ENCODE measurements around the gene YBX1.
"Not testable (repeated sequence)": the region's sequence is repeated elsewhere in the genome, so short reads cannot be mapped to it uniquely, and the experiment has no call there.

The YBX1 gene

GRCh38 chr1:42700006-42700405 is 17.8 kb downstream of the YBX1 start:
- Histone ChIP-seq H3K79me2 (ENCODE audit: control insufficient read depth, low read length) (peaks cover 81% of the 10 kb centered on the region), H3K4me2 (ENCODE audit: low read length) (no peak overlapping the region), H3K4me1 (ENCODE audit: control insufficient read depth, low read length) (no peaks in the 10 kb centered on the region), H3K27ac (ENCODE audit: low read depth, low read length) (no peak overlapping the region), H3K9me3 (ENCODE audit: control insufficient read depth, insufficient read depth, low read length) (no peaks in the 10 kb centered on the region), H3K9me2 (replicated peaks; ENCODE audit: control insufficient read depth, low read length) (no peaks in the 10 kb centered on the region), H4K20me1 (ENCODE audit: control insufficient read depth, insufficient read depth, low read depth, low read length) (peaks cover 28% of the 10 kb centered on the region; the same call in 1 of the 2 replicates), H3K36me3 (ENCODE audit: control insufficient read depth, low read length) (peaks cover 98% of the 10 kb centered on the region), H3K27me3 (ENCODE audit: control insufficient read depth, low read length) (no peaks in the 10 kb centered on the region), H3F3A (ENCODE audit: control insufficient read depth, insufficient read depth) (peaks cover 44% of the 10 kb centered on the region), H3K4me3 (ENCODE audit: low read length) (no peak overlapping the region)
- no peak for TF ChIP-seq EZH2phosphoT487 (IDR thresholded peaks at IDR 0.05; ENCODE audit: borderline replicate concordance, low read length)
- TF ChIP-seq, protein P1, sequence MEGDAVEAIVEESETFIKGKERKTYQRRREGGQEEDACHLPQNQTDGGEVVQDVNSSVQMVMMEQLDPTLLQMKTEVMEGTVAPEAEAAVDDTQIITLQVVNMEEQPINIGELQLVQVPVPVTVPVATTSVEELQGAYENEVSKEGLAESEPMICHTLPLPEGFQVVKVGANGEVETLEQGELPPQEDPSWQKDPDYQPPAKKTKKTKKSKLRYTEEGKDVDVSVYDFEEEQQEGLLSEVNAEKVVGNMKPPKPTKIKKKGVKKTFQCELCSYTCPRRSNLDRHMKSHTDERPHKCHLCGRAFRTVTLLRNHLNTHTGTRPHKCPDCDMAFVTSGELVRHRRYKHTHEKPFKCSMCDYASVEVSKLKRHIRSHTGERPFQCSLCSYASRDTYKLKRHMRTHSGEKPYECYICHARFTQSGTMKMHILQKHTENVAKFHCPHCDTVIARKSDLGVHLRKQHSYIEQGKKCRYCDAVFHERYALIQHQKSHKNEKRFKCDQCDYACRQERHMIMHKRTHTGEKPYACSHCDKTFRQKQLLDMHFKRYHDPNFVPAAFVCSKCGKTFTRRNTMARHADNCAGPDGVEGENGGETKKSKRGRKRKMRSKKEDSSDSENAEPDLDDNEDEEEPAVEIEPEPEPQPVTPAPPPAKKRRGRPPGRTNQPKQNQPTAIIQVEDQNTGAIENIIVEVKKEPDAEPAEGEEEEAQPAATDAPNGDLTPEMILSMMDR (IDR thresholded peaks at IDR 0.05; ENCODE audit: low read depth, low read length, poor library complexity, severe bottlenecking): no peak

DNA sequence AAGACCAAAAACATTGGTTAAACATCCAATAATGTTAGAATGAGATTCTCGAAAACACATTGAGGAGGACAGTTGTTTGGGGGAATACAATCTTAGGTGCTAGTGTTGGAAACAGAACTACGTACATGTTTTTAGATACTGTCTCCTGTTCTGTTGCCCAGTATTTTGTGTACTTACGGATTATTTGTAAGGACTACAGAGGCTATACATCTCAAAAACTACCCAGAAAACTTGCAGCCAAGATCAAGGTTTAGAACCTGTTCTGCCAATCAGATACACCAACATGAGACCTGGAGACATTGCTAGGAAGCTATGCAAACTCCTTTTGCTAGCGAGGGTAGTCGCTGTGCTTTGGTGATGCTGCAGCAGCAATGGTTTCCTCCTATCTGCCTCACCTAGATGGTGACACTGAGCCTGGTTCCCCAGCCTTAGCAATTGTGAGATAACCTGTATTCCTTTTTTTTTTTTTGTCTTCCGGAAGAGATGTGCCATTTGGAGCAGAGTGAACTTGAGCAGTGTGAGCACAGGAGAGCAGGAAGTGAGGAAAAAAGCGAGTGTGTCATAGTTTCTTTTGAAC is 21.8 kb downstream of the YBX1 start:
- peaks cover 66% of the 10 kb centered on the region for H3K79me2 ChIP-seq (ENCODE audit: control insufficient read depth, low read length)
- H4K20me1 ChIP-seq (ENCODE audit: control insufficient read depth, insufficient read depth, low read depth, low read length): peaks cover 17% of the 10 kb centered on the region; the same call in 1 of the 2 replicates

GRCh38 chr1:42712808-42713207 is 30.6 kb downstream of the YBX1 start:
- not testable (repeated sequence) for H3K4me3 ChIP-seq (ENCODE audit: low read length); H3K27ac ChIP-seq (ENCODE audit: low read depth, low read length); H4K20me1 ChIP-seq (ENCODE audit: control insufficient read depth, insufficient read depth, low read depth, low read length); H3K9me3 ChIP-seq (ENCODE audit: control insufficient read depth, insufficient read depth, low read length); H3K4me1 ChIP-seq (ENCODE audit: control insufficient read depth, low read length); H3K27me3 ChIP-seq (ENCODE audit: control insufficient read depth, low read length); H3K4me2 ChIP-seq (ENCODE audit: low read length); H3K9me2 ChIP-seq (replicated peaks; ENCODE audit: control insufficient read depth, low read length)
- Histone ChIP-seq H3K79me2 (ENCODE audit: control insufficient read depth, low read length) (peaks cover 28% of the 10 kb centered on the region), H3F3A (ENCODE audit: control insufficient read depth, insufficient read depth) (peaks cover 23% of the 10 kb centered on the region), H3K36me3 (ENCODE audit: control insufficient read depth, low read length) (peaks cover 61% of the 10 kb centered on the region)

More for the DNA sequence above, 21.8 kb downstream of the YBX1 start:
- no peaks in the 10 kb centered on the region for H3K9me2 ChIP-seq (replicated peaks; ENCODE audit: control insufficient read depth, low read length)
- TF ChIP-seq, protein P1 (IDR thresholded peaks at IDR 0.05; ENCODE audit: low read depth, low read length, poor library complexity, severe bottlenecking): no peak
- no peak for TF ChIP-seq EZH2phosphoT487 (IDR thresholded peaks at IDR 0.05; ENCODE audit: borderline replicate concordance, low read length)
- H3K9me3 ChIP-seq (ENCODE audit: control insufficient read depth, insufficient read depth, low read length): no peaks in the 10 kb centered on the region
- H3K4me3 ChIP-seq (ENCODE audit: low read length): no peak overlapping the region
- H3K4me1 ChIP-seq (ENCODE audit: control insufficient read depth, low read length): no peaks in the 10 kb centered on the region
- H3K27me3 ChIP-seq (ENCODE audit: control insufficient read depth, low read length): no peaks in the 10 kb centered on the region
- peaks cover 90% of the 10 kb centered on the region for H3K36me3 ChIP-seq (ENCODE audit: control insufficient read depth, low read length)
- H3K27ac ChIP-seq (ENCODE audit: low read depth, low read length): no peak overlapping the region
- no peak overlapping the region for H3K4me2 ChIP-seq (ENCODE audit: low read length)
- peaks cover 43% of the 10 kb centered on the region for H3F3A ChIP-seq (ENCODE audit: control insufficient read depth, insufficient read depth)

DNA sequence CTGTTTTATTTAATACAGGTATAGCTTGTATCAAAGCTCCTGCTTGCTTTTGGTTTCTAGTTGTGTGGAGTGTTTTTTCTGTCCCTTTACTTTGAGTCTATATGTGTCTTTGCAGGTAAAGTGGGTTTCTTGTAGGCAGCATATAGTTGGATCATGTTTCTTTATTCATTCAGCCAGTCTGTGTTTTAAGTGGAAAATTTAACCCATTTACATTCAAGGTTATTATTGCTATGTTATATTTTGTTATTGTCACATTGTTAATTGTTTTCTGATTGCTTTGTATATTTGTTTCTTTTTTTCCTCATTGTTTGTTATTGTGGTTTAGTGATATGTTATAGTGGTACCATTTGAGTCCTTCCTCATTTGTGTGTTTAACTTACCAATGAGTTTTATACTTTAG is 31.1 kb downstream of the YBX1 start:
- no peak overlapping the region for H3K4me3 ChIP-seq (ENCODE audit: low read length)
- peaks cover 56% of the 10 kb centered on the region for H3K36me3 ChIP-seq (ENCODE audit: control insufficient read depth, low read length)
- H3K9me3 ChIP-seq (ENCODE audit: control insufficient read depth, insufficient read depth, low read length): no peaks in the 10 kb centered on the region
- H3K27me3 ChIP-seq (ENCODE audit: control insufficient read depth, low read length): no peaks in the 10 kb centered on the region
- H3K4me2 ChIP-seq (ENCODE audit: low read length): no peak overlapping the region
- H3K4me1 ChIP-seq (ENCODE audit: control insufficient read depth, low read length): no peaks in the 10 kb centered on the region
- H3F3A ChIP-seq (ENCODE audit: control insufficient read depth, insufficient read depth): peaks cover 23% of the 10 kb centered on the region
- peaks cover 9% of the 10 kb centered on the region for H4K20me1 ChIP-seq (ENCODE audit: control insufficient read depth, insufficient read depth, low read depth, low read length)
- TF ChIP-seq, protein P1 (IDR thresholded peaks at IDR 0.05; ENCODE audit: low read depth, low read length, poor library complexity, severe bottlenecking): no peak
- no peak for TF ChIP-seq EZH2phosphoT487 (IDR thresholded peaks at IDR 0.05; ENCODE audit: borderline replicate concordance, low read length)
- H3K9me2 ChIP-seq (replicated peaks; ENCODE audit: control insufficient read depth, low read length): no peaks in the 10 kb centered on the region
- H3K27ac ChIP-seq (ENCODE audit: low read depth, low read length): no peak overlapping the region
- peaks cover 23% of the 10 kb centered on the region for H3K79me2 ChIP-seq (ENCODE audit: control insufficient read depth, low read length)

DNA sequence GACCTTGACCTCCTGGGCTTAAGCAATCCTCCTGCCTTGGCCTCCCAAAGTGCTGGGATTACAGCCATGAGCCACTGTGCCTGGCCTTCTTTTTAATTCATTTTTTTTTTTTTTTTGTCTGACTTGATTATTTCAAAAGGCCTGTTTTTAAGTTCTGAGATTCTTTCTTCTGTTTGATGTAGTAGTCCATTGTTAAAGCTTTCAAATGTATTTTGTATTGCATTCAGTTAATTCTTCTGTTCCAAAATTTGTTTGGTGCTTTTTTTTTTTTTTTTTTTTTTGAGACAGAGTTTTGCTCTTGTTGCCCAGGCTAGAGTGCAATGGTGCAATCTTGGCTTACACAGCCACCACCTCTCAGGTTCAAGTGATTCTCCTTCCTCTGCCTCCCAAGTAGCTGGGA is 32.2 kb downstream of the YBX1 start:
- H3K4me1 ChIP-seq (ENCODE audit: control insufficient read depth, low read length); H3K4me3 ChIP-seq (ENCODE audit: low read length); H3K27ac ChIP-seq (ENCODE audit: low read depth, low read length); H3K9me2 ChIP-seq (replicated peaks; ENCODE audit: control insufficient read depth, low read length); H3K4me2 ChIP-seq (ENCODE audit: low read length); H3K27me3 ChIP-seq (ENCODE audit: control insufficient read depth, low read length); H4K20me1 ChIP-seq (ENCODE audit: control insufficient read depth, insufficient read depth, low read depth, low read length); H3K9me3 ChIP-seq (ENCODE audit: control insufficient read depth, insufficient read depth, low read length): not testable (repeated sequence)
- H3K79me2 ChIP-seq (ENCODE audit: control insufficient read depth, low read length): peaks cover 19% of the 10 kb centered on the region
- peaks cover 55% of the 10 kb centered on the region for H3K36me3 ChIP-seq (ENCODE audit: control insufficient read depth, low read length)
- peaks cover 23% of the 10 kb centered on the region for H3F3A ChIP-seq (ENCODE audit: control insufficient read depth, insufficient read depth)
